Esophagus squamous epithelium (tissue), 4 donors: ENCODE data around the gene FOXP3.

ENCODE experiments used
- POLR2A ChIP-seq, 4 donors: fragments of 450-650 bp; IDR thresholded peaks; one replicate each; pipeline ENCODE4 v1.6.1; 2017; ENCODE audit warnings: antibody characterized with exemption in 4 of 4, mild to moderate bottlenecking in 4 of 4, moderate library complexity in 3 of 4
- TF ChIP-seq, protein P1 (sequence below), 6 experiments: fragments of 450-650 bp in 4 of 6; fragments of 200-600 bp in 2 of 6; sonication (generic) in 2 of 6; IDR thresholded peaks; one replicate each; pipeline ENCODE4 v1.5.1; 2016 to 2019; ENCODE audit warnings: antibody characterized with exemption in 6 of 6, mild to moderate bottlenecking in 4 of 6, moderate library complexity in 4 of 6

DNA sequence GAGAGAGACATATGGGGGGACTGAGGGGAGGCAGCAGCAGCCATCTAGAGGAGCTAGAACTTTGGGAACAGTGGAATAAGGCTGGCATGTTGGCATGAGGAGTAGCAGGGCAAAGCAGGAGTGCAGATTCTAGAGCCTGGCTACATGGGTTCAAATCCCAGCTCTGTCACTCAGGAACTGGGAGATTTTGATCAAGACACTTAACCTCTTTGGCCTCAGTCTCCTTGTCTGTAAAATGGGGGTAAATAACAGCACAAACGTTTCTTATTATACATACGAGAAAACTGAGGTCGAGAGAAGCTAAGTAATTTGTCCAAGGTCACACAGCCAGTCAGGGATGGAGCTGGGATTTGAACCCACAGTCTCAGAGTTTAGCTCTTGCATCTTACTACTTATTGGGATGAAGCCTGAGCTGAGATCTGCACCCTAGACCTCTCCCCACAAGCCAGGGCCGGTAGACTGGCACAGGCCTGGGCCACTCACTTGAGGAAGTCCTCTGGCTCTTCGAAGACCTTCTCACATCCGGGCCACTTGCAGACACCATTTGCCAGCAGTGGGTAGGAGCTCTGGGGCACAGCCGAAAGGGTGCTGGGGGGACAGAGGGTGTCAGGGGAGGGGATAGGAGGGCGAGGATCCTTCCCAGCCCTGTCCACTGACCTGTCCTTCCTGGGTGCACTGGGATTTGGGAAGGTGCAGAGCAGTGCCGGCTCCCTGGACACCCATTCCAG lies 8.1 kb downstream of the FOXP3 start:
- no peak for TF ChIP-seq POLR2A (IDR thresholded peaks at IDR 0.05)
- TF ChIP-seq, protein P1, sequence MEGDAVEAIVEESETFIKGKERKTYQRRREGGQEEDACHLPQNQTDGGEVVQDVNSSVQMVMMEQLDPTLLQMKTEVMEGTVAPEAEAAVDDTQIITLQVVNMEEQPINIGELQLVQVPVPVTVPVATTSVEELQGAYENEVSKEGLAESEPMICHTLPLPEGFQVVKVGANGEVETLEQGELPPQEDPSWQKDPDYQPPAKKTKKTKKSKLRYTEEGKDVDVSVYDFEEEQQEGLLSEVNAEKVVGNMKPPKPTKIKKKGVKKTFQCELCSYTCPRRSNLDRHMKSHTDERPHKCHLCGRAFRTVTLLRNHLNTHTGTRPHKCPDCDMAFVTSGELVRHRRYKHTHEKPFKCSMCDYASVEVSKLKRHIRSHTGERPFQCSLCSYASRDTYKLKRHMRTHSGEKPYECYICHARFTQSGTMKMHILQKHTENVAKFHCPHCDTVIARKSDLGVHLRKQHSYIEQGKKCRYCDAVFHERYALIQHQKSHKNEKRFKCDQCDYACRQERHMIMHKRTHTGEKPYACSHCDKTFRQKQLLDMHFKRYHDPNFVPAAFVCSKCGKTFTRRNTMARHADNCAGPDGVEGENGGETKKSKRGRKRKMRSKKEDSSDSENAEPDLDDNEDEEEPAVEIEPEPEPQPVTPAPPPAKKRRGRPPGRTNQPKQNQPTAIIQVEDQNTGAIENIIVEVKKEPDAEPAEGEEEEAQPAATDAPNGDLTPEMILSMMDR (IDR thresholded peaks at IDR 0.05), result no peak
